ENCODE results near the gene MROH2B.

MROH2B gene

DNA sequence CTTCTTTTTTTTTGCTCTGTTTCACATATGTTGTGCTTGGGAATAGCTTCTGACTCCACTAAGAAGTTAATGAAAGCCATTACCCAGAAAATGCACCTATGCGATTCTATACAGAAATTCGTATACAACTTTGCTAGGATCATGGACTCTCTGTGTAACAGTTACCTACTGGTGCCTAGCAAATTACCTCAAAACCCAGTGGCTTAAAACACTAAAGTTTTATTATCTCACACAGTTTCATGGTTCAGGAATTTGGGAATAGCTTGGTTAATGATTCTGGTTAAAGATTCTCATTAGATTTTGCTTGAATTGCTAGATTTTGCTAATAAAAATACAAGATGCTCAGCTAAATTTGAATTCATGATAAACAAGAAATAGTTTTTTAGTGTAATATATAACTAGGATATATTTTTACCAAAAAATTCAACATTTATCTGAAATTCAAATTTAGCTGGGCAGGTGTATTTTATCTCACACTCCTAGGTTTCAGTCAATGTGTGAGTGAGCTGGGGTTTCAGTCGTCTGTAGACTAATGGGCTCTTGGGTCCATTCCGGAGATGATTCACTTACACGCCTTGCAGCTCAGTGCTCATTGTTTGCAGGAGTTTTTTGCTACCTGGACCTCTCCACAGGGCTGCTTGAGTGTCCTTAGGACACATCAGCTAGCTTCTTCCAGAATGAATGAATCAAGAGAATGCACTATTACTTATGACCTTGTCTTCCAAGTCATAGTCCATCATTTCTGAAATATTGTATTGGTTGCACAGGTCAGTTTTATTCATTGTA lies 75.1 kb downstream of the MROH2B start:
- H3K4me1 Mint-ChIP-seq: peaks cover 8% of the 10 kb centered on the region
- H3K36me3 Mint-ChIP-seq (ENCODE audit: low read depth): no peaks in the 10 kb centered on the region
- no peak for DNase-seq
- no peaks in the 10 kb centered on the region for H3K27me3 Mint-ChIP-seq (ENCODE audit: low read depth, poor library complexity)
- no peak overlapping the region for H3K4me3 Mint-ChIP-seq
- TF ChIP-seq, protein P1, sequence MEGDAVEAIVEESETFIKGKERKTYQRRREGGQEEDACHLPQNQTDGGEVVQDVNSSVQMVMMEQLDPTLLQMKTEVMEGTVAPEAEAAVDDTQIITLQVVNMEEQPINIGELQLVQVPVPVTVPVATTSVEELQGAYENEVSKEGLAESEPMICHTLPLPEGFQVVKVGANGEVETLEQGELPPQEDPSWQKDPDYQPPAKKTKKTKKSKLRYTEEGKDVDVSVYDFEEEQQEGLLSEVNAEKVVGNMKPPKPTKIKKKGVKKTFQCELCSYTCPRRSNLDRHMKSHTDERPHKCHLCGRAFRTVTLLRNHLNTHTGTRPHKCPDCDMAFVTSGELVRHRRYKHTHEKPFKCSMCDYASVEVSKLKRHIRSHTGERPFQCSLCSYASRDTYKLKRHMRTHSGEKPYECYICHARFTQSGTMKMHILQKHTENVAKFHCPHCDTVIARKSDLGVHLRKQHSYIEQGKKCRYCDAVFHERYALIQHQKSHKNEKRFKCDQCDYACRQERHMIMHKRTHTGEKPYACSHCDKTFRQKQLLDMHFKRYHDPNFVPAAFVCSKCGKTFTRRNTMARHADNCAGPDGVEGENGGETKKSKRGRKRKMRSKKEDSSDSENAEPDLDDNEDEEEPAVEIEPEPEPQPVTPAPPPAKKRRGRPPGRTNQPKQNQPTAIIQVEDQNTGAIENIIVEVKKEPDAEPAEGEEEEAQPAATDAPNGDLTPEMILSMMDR (IDR thresholded peaks at IDR 0.05): no peak
- H3K27ac Mint-ChIP-seq: no peak overlapping the region
- no peaks in the 10 kb centered on the region for H3K9me3 Mint-ChIP-seq

DNA sequence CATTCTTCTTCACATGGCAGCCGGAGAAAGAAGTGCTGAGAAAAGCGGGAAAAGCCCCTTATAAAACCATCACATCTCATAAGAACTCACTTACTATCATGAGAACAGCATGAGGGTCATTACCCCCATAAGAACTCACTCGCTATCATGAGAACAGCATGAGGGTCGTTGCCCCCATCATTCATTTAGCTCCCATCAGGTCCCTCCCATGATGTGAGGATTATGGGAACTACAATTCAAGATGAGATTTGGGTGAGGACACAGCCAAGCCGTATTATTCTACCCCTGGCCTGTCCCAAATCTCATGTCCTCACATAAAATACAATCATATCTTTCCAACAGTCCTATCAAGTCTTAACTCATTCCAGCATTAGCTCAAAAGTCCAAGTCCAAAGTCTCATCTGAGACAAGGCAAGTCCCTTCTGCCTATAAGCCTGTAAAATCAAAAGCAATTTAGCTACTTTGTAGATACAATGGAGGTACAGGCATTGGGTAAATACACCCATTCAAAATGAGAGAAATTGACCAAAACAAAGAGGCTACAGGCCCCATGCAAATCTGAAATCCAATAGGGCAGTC lies 79.1 kb downstream of the MROH2B start:
- no peak for DNase-seq
- Mint-ChIP-seq H3K4me3 (no peak overlapping the region), H3K9me3 (peaks cover 6% of the 10 kb centered on the region), H3K27ac (no peak overlapping the region), H3K27me3 (ENCODE audit: low read depth, poor library complexity) (no peaks in the 10 kb centered on the region), H3K36me3 (ENCODE audit: low read depth) (no peaks in the 10 kb centered on the region), H3K4me1 (peaks cover 17% of the 10 kb centered on the region)
- TF ChIP-seq, protein P1 (IDR thresholded peaks at IDR 0.05): no peak

DNA sequence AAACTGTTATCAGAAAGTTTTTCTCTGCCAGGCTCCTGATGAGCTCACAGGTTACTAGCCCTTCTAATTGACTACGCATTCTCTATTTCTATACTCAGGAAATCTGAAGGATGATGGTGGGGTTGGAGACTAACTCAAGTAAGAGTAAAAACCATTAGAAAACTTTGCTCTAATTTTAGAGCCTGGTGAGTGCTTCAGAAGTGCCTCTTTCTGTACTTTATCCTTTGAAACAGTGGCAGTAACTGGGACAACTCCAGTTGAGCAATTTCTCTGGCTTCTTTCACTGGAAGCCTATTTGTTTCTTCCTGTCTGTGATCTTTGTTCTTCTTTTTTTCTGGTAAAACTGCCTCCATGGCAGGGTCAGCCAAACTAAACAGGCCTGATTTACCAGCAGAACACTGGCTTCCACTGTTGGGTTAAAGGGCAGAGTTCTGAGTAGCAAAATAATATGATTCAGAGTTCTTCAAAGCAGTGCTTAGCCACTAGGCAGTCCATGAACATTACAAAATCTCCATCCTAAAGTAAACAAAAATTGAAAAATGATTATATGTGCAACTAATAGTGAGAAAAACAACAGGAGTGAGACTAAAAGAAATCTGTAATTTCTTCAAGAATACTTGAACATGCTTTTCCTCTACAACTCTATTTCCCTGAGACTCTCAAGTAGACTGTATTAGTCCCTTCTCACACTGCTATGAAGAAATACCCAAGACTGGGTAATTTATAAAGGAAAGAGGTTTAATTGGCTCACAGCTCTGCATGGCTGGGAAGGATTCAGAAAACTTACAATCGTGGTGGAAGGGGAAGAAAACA lies 79.8 kb downstream of the MROH2B start:
- peak overlapping the region; percentile 88 for H3K27ac Mint-ChIP-seq
- H3K36me3 Mint-ChIP-seq (ENCODE audit: low read depth): no peaks in the 10 kb centered on the region
- H3K4me1 Mint-ChIP-seq: peaks cover 17% of the 10 kb centered on the region
- no peaks in the 10 kb centered on the region for H3K27me3 Mint-ChIP-seq (ENCODE audit: low read depth, poor library complexity)
- TF ChIP-seq, protein P1 (IDR thresholded peaks at IDR 0.05): no peak
- DNase-seq: no peak
- H3K9me3 Mint-ChIP-seq: peaks cover 13% of the 10 kb centered on the region
- H3K4me3 Mint-ChIP-seq: no peak overlapping the region

DNA sequence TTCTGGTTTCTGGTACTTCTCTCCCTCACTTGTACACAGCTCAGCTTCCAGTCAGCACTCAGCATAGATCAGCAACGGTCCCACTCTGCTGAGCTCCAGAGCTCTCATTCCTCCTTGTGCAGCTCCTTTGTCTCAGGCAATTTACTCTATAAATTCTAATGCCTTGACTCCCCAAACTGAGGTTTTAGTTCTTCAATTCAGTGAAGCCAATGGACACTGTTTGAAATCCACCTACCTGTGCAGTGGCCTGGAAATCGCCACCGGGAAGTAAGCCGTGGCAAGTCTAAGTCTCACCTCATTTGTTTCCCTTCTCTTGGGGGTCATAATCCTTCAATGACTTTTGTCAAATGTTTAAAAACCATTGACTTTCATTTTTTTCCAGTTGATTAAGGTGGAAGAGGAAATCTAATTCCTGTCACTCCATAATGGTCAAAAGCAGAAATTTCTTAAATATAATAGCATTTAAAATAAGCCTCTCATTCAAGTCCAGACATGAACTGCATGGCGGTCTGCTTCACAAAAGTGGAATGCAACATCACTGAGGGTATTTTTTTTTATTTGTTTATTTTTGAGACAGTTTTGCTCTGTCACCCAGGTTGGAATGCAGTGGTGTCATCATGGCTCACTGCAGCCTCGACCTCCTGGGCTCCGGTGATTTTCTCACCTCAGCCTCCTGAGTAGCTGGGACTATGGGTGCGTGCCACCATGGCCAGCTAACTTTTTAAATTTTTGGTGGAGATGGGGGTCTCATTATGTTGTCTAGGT lies 82.2 kb downstream of the MROH2B start:
- H3K4me1 Mint-ChIP-seq: peaks cover 28% of the 10 kb centered on the region
- no peaks in the 10 kb centered on the region for H3K36me3 Mint-ChIP-seq (ENCODE audit: low read depth)
- TF ChIP-seq, protein P1 (IDR thresholded peaks at IDR 0.05): no peak
- no peak overlapping the region for H3K27ac Mint-ChIP-seq
- no peak for DNase-seq
- no peak overlapping the region for H3K4me3 Mint-ChIP-seq
- H3K27me3 Mint-ChIP-seq (ENCODE audit: low read depth, poor library complexity): no peaks in the 10 kb centered on the region
- peaks cover 13% of the 10 kb centered on the region for H3K9me3 Mint-ChIP-seq

DNA sequence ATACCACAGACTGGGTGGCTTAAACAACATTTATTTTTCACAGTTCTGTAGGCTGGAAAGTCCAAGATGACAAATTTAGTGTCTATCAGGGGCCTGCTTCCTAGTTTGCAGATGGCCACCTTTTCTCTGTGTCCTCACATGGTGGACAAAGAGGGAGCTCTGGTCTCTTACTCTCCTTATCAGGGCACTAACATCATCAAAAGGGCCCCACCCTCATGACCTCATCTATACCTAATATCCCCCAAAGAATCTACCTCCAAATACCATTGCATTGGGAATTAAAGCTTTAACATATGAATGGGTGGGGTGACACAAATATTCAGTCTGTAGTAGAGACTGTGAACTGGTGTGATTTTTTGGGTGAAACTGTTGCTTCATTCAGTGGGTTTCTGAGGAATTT lies 83.8 kb downstream of the MROH2B start:
- no peaks in the 10 kb centered on the region for H3K27me3 Mint-ChIP-seq (ENCODE audit: low read depth, poor library complexity)
- DNase-seq: no peak
- H3K27ac Mint-ChIP-seq: no peak overlapping the region
- H3K4me1 Mint-ChIP-seq: peaks cover 36% of the 10 kb centered on the region
- no peaks in the 10 kb centered on the region for H3K36me3 Mint-ChIP-seq (ENCODE audit: low read depth)
- no peak overlapping the region for H3K4me3 Mint-ChIP-seq
- TF ChIP-seq, protein P1 (IDR thresholded peaks at IDR 0.05): no peak
- H3K9me3 Mint-ChIP-seq: peaks cover 13% of the 10 kb centered on the region

Measured in nephron progenitor cell (in vitro differentiated cells).